ENCODE measurements around the gene XIST.

- TF ChIP-seq CTCF (IDR thresholded peaks at IDR 0.05) (no peak), POLR2A (IDR thresholded peaks at IDR 0.05) (no peak)
Measured at GRCh38 chrX:73842541-73843234, 9.8 kb downstream of the XIST start.

Data from Peyer's patch (tissue), 4 donors.